ENCODE results near the gene CDH20. TPM values are rescaled to one million over a fixed set of nuclear protein-coding genes. Genes with fewer than 3 reads are reported as not detected.

The CDH20 gene
- total RNA-seq, 2 experiments from 2014 or later, result not detected

GRCh38 chr18:61570070-61570469, 236.8 kb downstream of the CDH20 start:
- Histone ChIP-seq H3K79me2 (ENCODE audit: insufficient read depth, low read depth, low read length) (no peaks in the 10 kb centered on the region), H3K9me2 (ENCODE audit: insufficient read depth, low read length) (no peaks in the 10 kb centered on the region), H2AFZ (ENCODE audit: low read length) (no peak overlapping the region), H3K4me3 (ENCODE audit: low read depth, low read length, poor library complexity, severe bottlenecking) (no peak overlapping the region), H3K9me3 (ENCODE audit: low read length) (no peaks in the 10 kb centered on the region), H3K27ac (ENCODE audit: low read depth, low read length, poor library complexity, severe bottlenecking) (no peak overlapping the region), H3K4me2 (ENCODE audit: low read length) (no peak overlapping the region), H3K36me3 (ENCODE audit: insufficient read depth, low read length) (no peaks in the 10 kb centered on the region), H3K4me1 (ENCODE audit: insufficient read depth, low read length, poor library complexity, severe bottlenecking) (no peaks in the 10 kb centered on the region), H4K20me1 (ENCODE audit: insufficient read depth, low read length) (no peaks in the 10 kb centered on the region)
- no peak for TF ChIP-seq EZH2phosphoT487 (IDR thresholded peaks at IDR 0.05; ENCODE audit: borderline replicate concordance, low read depth, low read length)
- ChIA-PET CTCF (ENCODE audit: unreplicated experiment) (no interaction called here), POLR2A (no interaction called here)
- intact Hi-C loops (cut with micrococcal nuclease; ENCODE audit: unreplicated experiment), result no loop called here
- DNase-seq (ENCODE audit: low spot score), result no peak
- no TSS peak for BruUV-seq (replicated peaks)

GRCh38 chr18:61572084-61572655, 238.9 kb downstream of the CDH20 start:
- ChIA-PET POLR2A (no interaction called here), CTCF (ENCODE audit: unreplicated experiment) (no interaction called here)
- Histone ChIP-seq H3K9me3 (ENCODE audit: low read length) (no peaks in the 10 kb centered on the region), H3K4me1 (ENCODE audit: insufficient read depth, low read length, poor library complexity, severe bottlenecking) (no peaks in the 10 kb centered on the region), H2AFZ (ENCODE audit: low read length) (no peak overlapping the region), H3K4me3 (ENCODE audit: low read depth, low read length, poor library complexity, severe bottlenecking) (no peak overlapping the region), H3K27ac (ENCODE audit: low read depth, low read length, poor library complexity, severe bottlenecking) (no peak overlapping the region), H3K4me2 (ENCODE audit: low read length) (no peak overlapping the region), H3K9me2 (ENCODE audit: insufficient read depth, low read length) (no peaks in the 10 kb centered on the region), H3K79me2 (ENCODE audit: insufficient read depth, low read depth, low read length) (no peaks in the 10 kb centered on the region), H4K20me1 (ENCODE audit: insufficient read depth, low read length) (no peaks in the 10 kb centered on the region), H3K36me3 (ENCODE audit: insufficient read depth, low read length) (no peaks in the 10 kb centered on the region)
- no peak for DNase-seq (ENCODE audit: low spot score)
- intact Hi-C loops (cut with micrococcal nuclease; ENCODE audit: unreplicated experiment), result no loop called here
- no peak for TF ChIP-seq CTCF (conservative IDR thresholded peaks at IDR 0.05; ENCODE audit: low read length)
- no peak for TF ChIP-seq EZH2phosphoT487 (IDR thresholded peaks at IDR 0.05; ENCODE audit: borderline replicate concordance, low read depth, low read length)
- no TSS peak for BruUV-seq (replicated peaks)

- Histone ChIP-seq H3K9me2 (ENCODE audit: insufficient read depth, low read length) (no peaks in the 10 kb centered on the region), H3K4me2 (ENCODE audit: low read length) (no peak overlapping the region), H3K36me3 (ENCODE audit: insufficient read depth, low read length) (no peaks in the 10 kb centered on the region), H3K4me1 (ENCODE audit: insufficient read depth, low read length, poor library complexity, severe bottlenecking) (no peaks in the 10 kb centered on the region), H2AFZ (ENCODE audit: low read length) (no peak overlapping the region), H3K79me2 (ENCODE audit: insufficient read depth, low read depth, low read length) (no peaks in the 10 kb centered on the region), H3K27ac (ENCODE audit: low read depth, low read length, poor library complexity, severe bottlenecking) (no peak overlapping the region), H3K4me3 (ENCODE audit: low read depth, low read length, poor library complexity, severe bottlenecking) (no peak overlapping the region), H4K20me1 (ENCODE audit: insufficient read depth, low read length) (no peaks in the 10 kb centered on the region), H3K9me3 (ENCODE audit: low read length) (no peaks in the 10 kb centered on the region)
- intact Hi-C loops (cut with micrococcal nuclease; ENCODE audit: unreplicated experiment), result no loop called here
- BruUV-seq (replicated peaks), result no TSS peak
- ChIA-PET POLR2A (no interaction called here), CTCF (ENCODE audit: unreplicated experiment) (no interaction called here)
- no peak for DNase-seq (ENCODE audit: low spot score)
- TF ChIP-seq CTCF (conservative IDR thresholded peaks at IDR 0.05; ENCODE audit: low read length) (no peak), EZH2phosphoT487 (IDR thresholded peaks at IDR 0.05; ENCODE audit: borderline replicate concordance, low read depth, low read length) (no peak)
These were observed 239.6 kb downstream of the CDH20 start for GRCh38 chr18:61572871-61573270.
